Right lobe of liver (tissue), 4 donors: ENCODE results near the gene UNC80.

Experiments
- CTCF ChIP-seq, 4 donors: fragments of 200-600 bp in 3 of 4; fragments of 450-650 bp in 1 of 4; IDR thresholded peaks; one replicate each; pipeline versions ENCODE4 v1.5.1 to v1.8.0; 2016 to 2022; ENCODE audit warnings: antibody characterized with exemption in 4 of 4, mild to moderate bottlenecking in 2 of 4
- POLR2A ChIP-seq: fragments of 450-650 bp; IDR thresholded peaks from one replicate; pipeline ENCODE4 v1.6.1; 2017; ENCODE audit warnings: antibody characterized with exemption, mild to moderate bottlenecking
- donor health status: DM: no; HTN: no; CAD: no.
- donor health status: DM: no; HTN: no; CAD: no.
- donor health status: DM: no; HTN: yes; CAD: no.

GRCh38 chr2:209990838-209991237 is 219.2 kb downstream of the UNC80 start:
- no peak for TF ChIP-seq POLR2A
- no peak for TF ChIP-seq CTCF (IDR thresholded peaks at IDR 0.05)
